HG03064 (cell line): ENCODE data around the gene AQP12A.
"Not testable (repeated sequence)": the region's sequence is repeated elsewhere in the genome, so short reads cannot be mapped to it uniquely, and the experiment has no call there.

Experiments
- ATAC-seq: cut with Tn5 transposase; IDR thresholded peaks from one replicate; pipeline ENCODE4 v1.9.1; 2021; ENCODE audit warnings: low read depth; ENCODE audit not compliant: unreplicated experiment

The AQP12A gene, protein sequence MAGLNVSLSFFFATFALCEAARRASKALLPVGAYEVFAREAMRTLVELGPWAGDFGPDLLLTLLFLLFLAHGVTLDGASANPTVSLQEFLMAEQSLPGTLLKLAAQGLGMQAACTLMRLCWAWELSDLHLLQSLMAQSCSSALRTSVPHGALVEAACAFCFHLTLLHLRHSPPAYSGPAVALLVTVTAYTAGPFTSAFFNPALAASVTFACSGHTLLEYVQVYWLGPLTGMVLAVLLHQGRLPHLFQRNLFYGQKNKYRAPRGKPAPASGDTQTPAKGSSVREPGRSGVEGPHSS

GRCh38 chr2:240691631-240692420 is at the start of gene AQP12A:
TSS of gene AQP12A (plus strand) at chr2:240691866. CDS start at chr2:240691914, 48 bp downstream.
- ATAC-seq, result not testable (repeated sequence)

DNA sequence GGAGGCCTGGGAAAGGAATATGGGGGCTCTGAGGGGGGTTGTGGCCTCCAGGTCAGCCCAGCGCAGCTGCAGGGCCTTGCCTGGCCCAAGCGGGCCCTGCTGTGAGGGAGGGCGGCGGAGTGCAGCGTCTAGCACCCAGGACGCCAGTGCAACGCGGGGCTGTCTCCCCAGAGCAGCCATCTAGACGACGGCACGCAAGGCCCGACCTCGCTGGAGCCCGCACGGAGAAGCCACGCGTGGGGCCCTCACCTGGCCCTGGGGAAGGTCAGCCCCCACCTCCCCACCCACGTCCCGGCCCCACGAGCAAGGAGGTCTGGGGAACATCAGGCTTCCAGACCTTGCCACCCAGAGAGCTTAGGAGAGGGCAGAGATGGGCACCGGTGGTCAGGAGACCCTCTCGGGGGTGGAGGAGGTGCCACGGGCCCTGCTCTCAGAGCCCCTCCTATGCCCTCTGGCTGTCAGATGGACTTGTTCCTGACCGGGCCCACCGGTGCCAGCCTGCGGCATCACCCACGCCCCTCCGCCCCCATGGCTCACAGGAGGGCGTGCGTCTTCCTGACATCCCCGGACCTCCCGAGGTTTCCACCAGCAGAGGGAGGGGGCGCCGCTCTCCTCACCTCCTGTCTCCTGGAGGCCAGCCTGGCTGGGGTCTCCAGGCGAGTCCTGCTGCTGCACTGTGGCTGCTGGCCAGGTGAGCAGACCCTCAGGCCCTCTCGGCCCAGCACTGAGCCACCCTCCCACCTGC is 49.4 kb upstream of the AQP12A start:
- ATAC-seq, result no peak

GRCh38 chr2:240642806-240643092 is 48.9 kb upstream of the AQP12A start:
- ATAC-seq, result no peak

GRCh38 chr2:240643093-240643810 is 48.4 kb upstream of the AQP12A start:
- no peak for ATAC-seq

GRCh38 chr2:240643811-240644150 is 47.9 kb upstream of the AQP12A start:
- no peak for ATAC-seq

DNA sequence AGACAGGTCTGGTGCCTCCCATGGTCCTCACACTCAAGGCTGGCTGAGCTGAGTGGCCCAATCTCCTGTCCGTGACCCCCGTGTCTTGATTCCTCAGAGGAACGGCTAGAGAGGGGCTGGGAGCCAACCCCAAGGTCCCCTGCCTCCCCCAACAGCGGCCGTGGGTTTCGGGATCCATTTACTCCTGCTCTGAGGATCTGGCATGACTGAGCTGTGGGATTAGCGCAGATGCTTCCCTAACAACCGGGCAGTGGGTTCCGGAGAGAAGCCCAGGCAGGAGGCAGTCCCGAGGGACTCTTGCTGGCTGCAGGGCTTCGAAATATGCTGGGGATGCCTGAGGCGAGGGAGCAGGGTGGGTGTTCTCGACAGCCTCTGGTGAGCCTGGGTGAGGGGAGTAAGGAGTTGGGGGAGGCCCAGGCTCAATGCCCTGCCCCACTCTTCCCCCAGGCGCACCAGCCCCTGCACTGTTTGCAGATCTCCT is 47.5 kb upstream of the AQP12A start:
- ATAC-seq, result no peak

DNA sequence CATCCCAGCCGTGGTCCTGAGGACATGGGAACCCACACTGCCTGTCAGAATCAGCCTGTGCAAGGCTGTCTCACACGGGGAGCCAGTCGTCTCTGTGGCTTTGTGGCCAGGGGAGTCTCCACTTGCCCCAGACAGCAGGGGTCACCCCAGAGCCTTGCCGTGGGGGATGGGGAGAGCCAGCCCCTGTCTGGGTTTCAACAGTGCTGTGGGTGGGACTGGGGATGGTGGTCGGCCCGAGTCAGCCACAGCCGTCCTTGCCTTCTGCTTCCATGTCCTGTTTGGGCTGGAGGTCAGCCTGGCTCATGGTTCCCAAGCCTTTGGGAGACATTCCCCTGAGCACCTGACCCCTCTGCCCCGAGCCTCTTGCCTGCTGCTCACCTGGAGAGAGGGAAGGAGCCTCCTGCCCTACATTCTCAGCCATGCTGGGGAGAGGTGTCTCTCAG is 46.8 kb upstream of the AQP12A start:
- ATAC-seq, result no peak

DNA sequence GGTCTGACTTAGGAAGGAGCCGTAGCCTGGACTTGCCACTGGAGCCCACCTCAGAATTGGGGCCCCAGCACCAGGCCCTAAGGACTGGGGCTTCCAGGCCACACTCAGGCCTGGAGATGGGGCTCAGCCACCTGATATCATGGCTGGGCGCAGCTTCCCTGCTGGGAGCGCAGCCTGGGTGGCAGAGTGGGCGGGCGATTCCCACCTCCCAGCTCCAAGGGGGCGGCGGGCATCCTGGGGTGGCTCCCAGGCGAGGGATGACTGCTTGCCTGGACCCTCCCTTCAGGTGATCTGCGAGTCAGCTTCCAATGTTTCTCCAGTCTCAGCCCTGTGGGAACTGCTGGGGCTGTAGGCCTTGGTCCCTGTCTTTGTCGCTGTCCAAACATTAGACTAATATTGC is 46.3 kb upstream of the AQP12A start:
- ATAC-seq, result no peak

- no peak for ATAC-seq
Observed at GRCh38 chr2:240645801-240646175, 45.9 kb upstream of the AQP12A start.

DNA sequence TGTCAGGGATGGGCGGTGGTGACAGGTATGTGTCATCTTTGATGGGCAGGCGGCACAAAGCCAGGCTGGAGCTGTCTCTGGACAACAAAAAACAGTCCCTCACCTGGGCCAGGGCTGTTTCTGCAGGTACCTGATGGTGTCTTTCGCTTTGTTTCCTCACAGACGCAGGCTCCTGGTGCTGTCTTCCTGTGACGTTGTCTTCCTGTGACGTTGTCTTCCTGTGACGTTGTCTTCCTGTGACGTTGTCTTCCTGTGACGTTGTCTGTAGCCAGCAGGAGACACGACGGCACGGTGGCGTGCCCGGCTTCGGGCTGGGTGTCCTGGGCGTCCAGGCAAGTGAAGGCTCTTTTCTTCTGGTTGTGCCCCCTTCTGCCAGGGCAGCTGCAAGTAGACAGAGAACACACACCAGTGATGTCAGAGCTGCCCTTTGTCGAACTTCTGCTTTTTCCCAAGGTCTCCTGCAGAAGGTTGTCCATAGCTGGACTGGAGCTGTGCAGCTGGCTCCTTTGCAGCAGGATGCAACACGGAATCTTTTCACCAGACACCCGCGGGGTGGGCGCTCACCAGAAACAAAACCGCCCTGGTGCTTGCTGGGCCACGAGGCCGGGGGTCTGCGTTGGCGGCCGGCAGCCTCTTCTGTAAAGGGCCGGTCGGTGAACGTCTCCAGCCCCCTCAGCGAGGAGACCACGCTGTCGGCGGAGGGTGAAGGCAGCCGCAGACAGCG is 45.3 kb upstream of the AQP12A start:
- no peak for ATAC-seq

DNA sequence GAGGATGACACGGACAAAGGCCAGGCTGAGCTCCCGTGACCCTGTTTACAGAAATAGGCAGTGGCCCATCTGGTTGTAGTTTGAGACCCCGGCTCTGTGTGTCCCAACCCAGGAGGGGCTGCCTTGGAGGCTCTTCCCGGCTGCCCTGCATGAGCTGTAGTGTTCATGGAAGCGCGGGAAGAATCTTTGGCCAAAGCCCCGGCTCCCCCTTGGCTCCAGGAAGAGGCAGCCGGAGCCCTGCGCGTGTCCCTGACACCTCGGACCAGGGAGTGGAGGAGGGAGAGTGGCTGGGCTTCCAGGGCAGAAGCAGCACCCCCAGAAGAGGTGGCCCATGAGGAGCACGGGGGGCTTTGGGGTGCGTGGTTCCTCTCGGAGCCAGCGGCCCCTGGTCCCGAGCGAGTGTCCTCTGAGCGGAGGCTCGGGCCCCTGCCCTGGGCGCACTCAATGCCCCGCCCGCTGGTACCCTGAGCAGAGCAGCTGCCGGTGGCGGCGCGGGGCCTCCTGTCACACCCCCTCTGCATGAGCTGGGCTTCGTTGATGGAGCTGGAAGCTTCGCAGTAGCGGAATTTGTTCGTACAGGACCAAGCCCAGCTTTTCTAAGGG is 44.7 kb upstream of the AQP12A start:
- no peak for ATAC-seq

DNA sequence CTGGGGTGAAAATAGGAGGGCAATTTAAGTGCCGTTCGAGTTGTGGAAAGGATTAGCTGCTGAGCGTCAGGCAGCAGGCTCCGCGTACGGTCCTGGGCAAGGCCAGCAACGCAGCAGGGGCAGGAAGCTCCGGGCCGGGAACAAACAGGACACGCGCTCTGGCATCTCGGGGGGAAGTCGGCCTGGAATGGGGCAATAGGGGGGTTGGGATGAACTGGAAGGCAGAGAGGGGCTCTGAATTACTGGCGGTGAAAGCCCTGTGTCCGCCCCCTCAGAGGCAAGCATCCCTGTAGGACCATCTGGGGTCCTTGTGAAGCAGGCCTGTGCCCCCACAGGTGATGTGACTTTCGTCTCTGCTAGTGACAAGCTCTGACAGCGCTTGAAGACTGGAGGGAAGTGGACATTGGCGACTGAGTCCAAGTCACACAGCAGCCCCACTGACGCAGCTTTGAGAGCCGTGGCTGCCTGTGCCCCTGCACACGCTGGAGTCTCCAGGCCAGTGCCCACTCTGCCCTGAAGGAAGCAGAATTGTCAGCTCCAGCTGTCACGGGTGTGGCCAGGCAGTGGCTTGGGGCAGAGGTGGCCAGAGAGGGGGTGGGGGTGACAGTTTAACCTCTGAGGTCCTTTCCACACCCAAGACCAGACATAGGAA is 44.0 kb upstream of the AQP12A start:
- no peak for ATAC-seq

- ATAC-seq, result no peak
Observed at GRCh38 chr2:240648155-240648649, 43.5 kb upstream of the AQP12A start.

- ATAC-seq, result no peak
Observed at GRCh38 chr2:240648650-240649275, 42.9 kb upstream of the AQP12A start.

DNA sequence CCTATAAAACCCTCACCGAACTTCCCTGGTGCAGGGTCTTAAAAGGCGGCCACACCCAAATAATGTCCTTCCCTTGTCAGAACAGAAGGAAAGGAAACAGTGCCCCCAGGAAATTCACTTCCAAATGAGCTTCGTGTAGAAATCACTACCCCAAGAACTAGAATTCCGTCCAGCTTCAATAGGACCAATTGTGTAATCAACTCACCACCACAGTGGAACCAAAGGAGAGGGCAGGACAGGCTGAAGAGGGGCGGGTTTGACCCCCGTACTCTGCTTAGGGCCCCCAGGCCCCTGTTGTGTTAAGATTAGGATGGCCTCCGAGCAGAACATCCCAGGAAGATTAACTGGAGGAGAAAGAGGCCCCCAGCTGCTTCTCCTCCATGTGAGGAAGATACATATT is 42.3 kb upstream of the AQP12A start:
- ATAC-seq, result no peak

- no peak for ATAC-seq
Observed at GRCh38 chr2:240650254-240650965, 41.3 kb upstream of the AQP12A start.

GRCh38 chr2:240651185-240651584 is 40.5 kb upstream of the AQP12A start:
- ATAC-seq, result no peak
